Progenitor cell of endocrine pancreas (in vitro differentiated cells): ENCODE data around the gene P2RY6. TPM values are rescaled to one million over a fixed set of nuclear protein-coding genes. Genes with fewer than 3 reads are reported as not detected.

Source experiments
- DNase-seq: peaks from one replicate; pipeline ENCODE4 v3.0.0; 2021; ENCODE audit warnings: low spot score; ENCODE audit not compliant: unreplicated experiment
- H3K27ac Mint-ChIP-seq: 2 replicates; pipeline ENCODE4 v1.8.0; 2021; ENCODE audit warnings: mild to moderate bottlenecking, moderate library complexity, mixed read lengths
- H3K27me3 Mint-ChIP-seq: 2 replicates; pipeline ENCODE4 v1.8.0; 2021; ENCODE audit warnings: mixed read lengths
- H3K36me3 Mint-ChIP-seq: 2 replicates; pipeline ENCODE4 v1.8.0; 2022; ENCODE audit warnings: mixed read lengths; ENCODE audit not compliant: insufficient read depth
- H3K4me1 Mint-ChIP-seq: 2 replicates; pipeline ENCODE4 v1.8.0; 2021; ENCODE audit warnings: low read depth, mixed read lengths
- H3K4me3 Mint-ChIP-seq: 2 replicates; pipeline ENCODE4 v1.8.0; 2021; ENCODE audit warnings: low read depth, mild to moderate bottlenecking, moderate library complexity, mixed read lengths
- H3K9me3 Mint-ChIP-seq: 2 replicates; pipeline ENCODE4 v1.8.0; 2021; ENCODE audit warnings: low read depth, mixed read lengths
- total RNA-seq: library from RNA; stranded (reverse); gene quantifications from 2 replicates; pipeline ENCODE4 v1.2.1, GENCODE V29; 2021
- TF ChIP-seq, protein P1 (sequence below): fragments of 200-600 bp; sonication (generic); IDR thresholded peaks from one replicate; pipeline ENCODE4 v1.5.0; 2021; ENCODE audit warnings: antibody characterized with exemption, mild to moderate bottlenecking; ENCODE audit not compliant: unreplicated experiment

P2RY6 gene
- total RNA-seq, 1 donor from 2014 or later: 0.14 TPM

DNA sequence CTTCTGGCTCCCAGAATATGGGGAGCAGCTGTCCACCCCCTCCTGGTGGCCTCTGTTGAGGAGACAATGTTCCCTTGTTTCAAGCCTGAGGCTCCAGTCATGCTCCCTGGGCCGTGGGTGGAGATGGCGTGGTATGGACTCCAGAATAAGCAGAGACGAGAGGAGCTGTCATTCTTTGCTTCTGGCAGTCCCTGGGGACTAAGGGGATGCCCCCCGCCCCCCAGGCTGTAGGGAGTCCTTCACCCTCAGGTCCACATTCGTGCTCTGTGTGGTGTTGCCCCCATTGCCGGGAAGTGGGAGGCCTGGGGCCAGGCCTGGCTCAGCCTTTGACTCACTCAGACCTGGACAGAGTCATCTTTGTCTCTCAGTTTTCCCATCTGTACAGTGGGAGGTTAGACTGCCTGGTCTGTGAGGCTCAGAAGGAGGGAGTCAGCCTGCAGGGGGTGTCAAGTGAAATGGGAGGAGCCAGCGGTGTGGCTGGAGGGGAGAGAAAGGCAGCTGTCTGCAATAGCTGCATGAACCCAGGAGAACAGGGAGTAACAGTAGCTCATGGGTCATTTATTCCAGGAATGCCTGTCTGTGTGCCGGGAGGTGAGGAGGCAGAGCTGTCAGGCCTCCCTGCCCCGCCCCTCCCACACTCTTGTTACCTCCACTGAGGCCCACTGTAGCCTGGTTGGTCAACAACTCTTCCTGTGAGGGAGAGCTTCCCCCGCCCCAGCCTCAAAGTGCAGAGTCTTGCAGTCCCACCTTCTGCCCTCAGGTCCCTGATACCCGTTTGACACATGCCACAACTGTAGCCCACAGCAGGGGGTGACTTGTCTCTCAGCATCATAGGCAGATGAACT, 42.2 kb downstream of the P2RY6 start:
- H3K27me3 Mint-ChIP-seq: no peaks in the 10 kb centered on the region
- no peak for DNase-seq
- H3K4me3 Mint-ChIP-seq: no peak overlapping the region
- peaks cover 9% of the 10 kb centered on the region for H3K36me3 Mint-ChIP-seq
- H3K9me3 Mint-ChIP-seq: no peaks in the 10 kb centered on the region
- H3K27ac Mint-ChIP-seq: peak overlapping the region; percentile 63
- TF ChIP-seq, protein P1, sequence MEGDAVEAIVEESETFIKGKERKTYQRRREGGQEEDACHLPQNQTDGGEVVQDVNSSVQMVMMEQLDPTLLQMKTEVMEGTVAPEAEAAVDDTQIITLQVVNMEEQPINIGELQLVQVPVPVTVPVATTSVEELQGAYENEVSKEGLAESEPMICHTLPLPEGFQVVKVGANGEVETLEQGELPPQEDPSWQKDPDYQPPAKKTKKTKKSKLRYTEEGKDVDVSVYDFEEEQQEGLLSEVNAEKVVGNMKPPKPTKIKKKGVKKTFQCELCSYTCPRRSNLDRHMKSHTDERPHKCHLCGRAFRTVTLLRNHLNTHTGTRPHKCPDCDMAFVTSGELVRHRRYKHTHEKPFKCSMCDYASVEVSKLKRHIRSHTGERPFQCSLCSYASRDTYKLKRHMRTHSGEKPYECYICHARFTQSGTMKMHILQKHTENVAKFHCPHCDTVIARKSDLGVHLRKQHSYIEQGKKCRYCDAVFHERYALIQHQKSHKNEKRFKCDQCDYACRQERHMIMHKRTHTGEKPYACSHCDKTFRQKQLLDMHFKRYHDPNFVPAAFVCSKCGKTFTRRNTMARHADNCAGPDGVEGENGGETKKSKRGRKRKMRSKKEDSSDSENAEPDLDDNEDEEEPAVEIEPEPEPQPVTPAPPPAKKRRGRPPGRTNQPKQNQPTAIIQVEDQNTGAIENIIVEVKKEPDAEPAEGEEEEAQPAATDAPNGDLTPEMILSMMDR: no peak
- H3K4me1 Mint-ChIP-seq: peaks cover 49% of the 10 kb centered on the region

DNA sequence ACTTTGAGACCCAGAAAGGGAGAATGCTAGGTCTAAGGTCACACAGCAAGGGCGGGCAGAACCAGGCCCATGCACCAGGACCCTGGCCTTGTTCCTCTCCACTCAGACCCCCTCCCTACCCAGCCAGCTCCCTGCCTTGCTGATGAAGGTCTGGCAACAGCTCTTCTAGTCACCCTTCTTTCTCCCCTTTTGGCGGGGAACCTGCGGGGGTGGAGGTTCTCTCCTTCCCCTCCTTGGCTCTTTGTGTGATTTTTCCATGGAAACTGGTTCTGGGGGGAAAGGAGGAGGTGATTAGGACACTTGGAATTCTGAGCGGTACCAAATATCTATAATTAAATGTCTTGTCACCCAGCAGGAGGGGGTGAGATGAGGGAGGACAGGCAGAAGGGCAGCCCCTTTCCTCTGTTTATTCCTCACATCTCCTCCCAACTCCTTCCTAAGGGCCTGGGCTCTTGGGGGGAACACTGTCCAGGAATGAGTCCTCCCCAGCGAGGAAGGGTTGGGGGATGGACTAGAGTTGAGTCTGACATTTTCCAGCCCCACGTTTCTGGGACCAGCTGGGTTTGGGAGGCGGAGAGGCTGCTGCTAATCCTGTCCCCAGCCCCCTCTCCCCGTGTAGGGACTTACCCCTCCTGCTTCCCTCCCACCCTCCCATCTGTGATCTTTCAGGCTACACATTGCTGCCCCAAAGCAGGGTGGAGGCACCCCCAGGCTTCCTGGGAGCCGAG, 43.3 kb downstream of the P2RY6 start:
- Mint-ChIP-seq H3K27me3 (no peaks in the 10 kb centered on the region), H3K36me3 (peaks cover 10% of the 10 kb centered on the region), H3K9me3 (no peaks in the 10 kb centered on the region), H3K27ac (no peak overlapping the region), H3K4me1 (peaks cover 43% of the 10 kb centered on the region), H3K4me3 (no peak overlapping the region)
- TF ChIP-seq, protein P1: no peak
- no peak for DNase-seq

DNA sequence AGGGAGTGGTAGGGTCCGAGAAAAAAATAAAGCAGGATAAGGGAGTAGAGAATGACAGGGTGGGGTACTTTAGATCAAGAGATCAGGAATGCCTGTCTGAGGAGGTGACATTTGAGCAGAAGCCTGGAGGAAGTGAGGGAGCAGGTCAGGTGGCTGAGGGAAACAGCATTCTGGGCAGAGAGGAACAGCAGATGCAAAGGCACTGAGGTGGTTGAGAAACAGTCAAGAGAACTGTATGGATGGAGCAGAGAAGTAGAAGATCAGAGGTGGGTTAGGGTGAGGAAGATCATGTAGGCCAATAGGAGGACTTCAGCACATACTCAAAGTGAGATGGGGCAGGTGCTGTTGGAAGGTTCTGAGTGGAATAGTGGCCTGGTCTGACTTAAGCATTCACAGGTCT, 44.3 kb downstream of the P2RY6 start:
- no peaks in the 10 kb centered on the region for H3K27me3 Mint-ChIP-seq
- TF ChIP-seq, protein P1: no peak
- peaks cover 10% of the 10 kb centered on the region for H3K36me3 Mint-ChIP-seq
- peaks cover 41% of the 10 kb centered on the region for H3K4me1 Mint-ChIP-seq
- peak overlapping the region; percentile 62 for H3K27ac Mint-ChIP-seq
- H3K4me3 Mint-ChIP-seq: no peak overlapping the region
- H3K9me3 Mint-ChIP-seq: no peaks in the 10 kb centered on the region
- no peak for DNase-seq

DNA sequence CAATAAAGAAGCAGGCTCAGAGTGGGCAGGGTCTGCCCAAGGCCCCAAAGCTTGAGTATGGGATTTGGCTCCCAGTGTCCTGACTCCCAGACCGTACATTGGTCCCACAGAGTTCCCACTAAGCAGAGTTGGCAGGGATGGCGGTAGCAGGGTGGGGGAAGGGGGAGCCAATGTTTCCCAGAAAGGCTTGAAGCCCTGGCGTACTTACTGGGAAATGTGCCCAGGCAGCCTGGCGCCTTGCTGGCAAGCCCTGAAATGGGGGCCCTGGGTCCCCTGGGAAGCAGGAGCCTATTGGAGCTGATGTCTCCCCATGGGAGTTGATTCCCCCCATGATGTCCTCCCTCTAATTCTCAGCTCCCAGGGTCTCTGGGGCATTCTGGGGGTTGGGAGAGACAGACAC, 45.2 kb downstream of the P2RY6 start:
- DNase-seq: no peak
- Mint-ChIP-seq H3K27ac (no peak overlapping the region), H3K4me1 (peaks cover 39% of the 10 kb centered on the region), H3K4me3 (no peak overlapping the region), H3K27me3 (no peaks in the 10 kb centered on the region), H3K36me3 (peaks cover 10% of the 10 kb centered on the region), H3K9me3 (no peaks in the 10 kb centered on the region)
- TF ChIP-seq, protein P1: no peak

DNA sequence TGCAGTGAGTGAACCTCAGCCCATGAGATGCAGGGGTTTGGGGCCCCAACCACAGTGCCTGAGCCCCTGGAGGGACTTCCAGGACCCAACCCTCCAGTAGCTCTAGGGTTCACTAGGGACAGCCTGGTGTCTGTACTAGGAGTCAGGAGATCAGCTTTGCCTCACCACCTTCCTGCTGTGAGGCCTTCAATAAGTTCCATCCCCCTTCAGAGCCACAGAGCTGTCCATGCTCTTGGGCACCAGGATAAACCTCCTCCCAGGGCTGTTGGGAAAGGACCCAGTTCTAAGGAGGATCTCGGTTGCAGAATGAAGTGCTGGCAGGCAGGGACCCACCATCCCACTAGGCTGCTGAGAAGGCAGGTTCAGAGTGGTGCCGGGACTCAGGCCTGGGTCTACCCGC, 45.7 kb downstream of the P2RY6 start:
- DNase-seq: no peak
- H3K9me3 Mint-ChIP-seq: no peaks in the 10 kb centered on the region
- H3K4me1 Mint-ChIP-seq: peaks cover 38% of the 10 kb centered on the region
- peaks cover 10% of the 10 kb centered on the region for H3K36me3 Mint-ChIP-seq
- H3K4me3 Mint-ChIP-seq: no peak overlapping the region
- TF ChIP-seq, protein P1: no peak
- H3K27ac Mint-ChIP-seq: no peak overlapping the region
- H3K27me3 Mint-ChIP-seq: no peaks in the 10 kb centered on the region
